ENCODE data around the gene CACNA1C. TPM values are rescaled to one million over a fixed set of nuclear protein-coding genes. Genes with fewer than 3 reads are reported as not detected.
A peak's percentile ranks its signal among the peaks of the same experiment; 100 is the strongest.

Gene CACNA1C
- total RNA-seq, 1 donor from 2014 or later = 1.6 TPM

- Mint-ChIP-seq H3K27me3 (ENCODE audit: low read depth) (no peaks in the 10 kb centered on the region), H3K4me1 (peaks cover 18% of the 10 kb centered on the region), H3K9me3 (no peaks in the 10 kb centered on the region), H3K4me3 (no peak overlapping the region), H3K27ac (ENCODE audit: unreplicated experiment) (no peak overlapping the region), H3K36me3 (ENCODE audit: low read depth) (no peaks in the 10 kb centered on the region)
- no peak for TF ChIP-seq CTCF (conservative IDR thresholded peaks at IDR 0.05)
- no peak for DNase-seq (ENCODE audit: low read depth, low spot score)
Observed at GRCh38 chr12:2247120-2247519, 194.3 kb downstream of the CACNA1C start.

GRCh38 chr12:2247596-2247995, 194.8 kb downstream of the CACNA1C start:
- no peak for TF ChIP-seq CTCF (conservative IDR thresholded peaks at IDR 0.05)
- no peak for DNase-seq (ENCODE audit: low read depth, low spot score)
- H3K4me3 Mint-ChIP-seq = no peak overlapping the region
- H3K9me3 Mint-ChIP-seq = no peaks in the 10 kb centered on the region
- H3K36me3 Mint-ChIP-seq (ENCODE audit: low read depth) = no peaks in the 10 kb centered on the region
- H3K27me3 Mint-ChIP-seq (ENCODE audit: low read depth) = no peaks in the 10 kb centered on the region
- no peak overlapping the region for H3K27ac Mint-ChIP-seq (ENCODE audit: unreplicated experiment)
- H3K4me1 Mint-ChIP-seq = peaks cover 18% of the 10 kb centered on the region

GRCh38 chr12:2248087-2248900, 195.5 kb downstream of the CACNA1C start:
- H3K27me3 Mint-ChIP-seq (ENCODE audit: low read depth) = no peaks in the 10 kb centered on the region

GRCh38 chr12:2248901-2249381, 196.2 kb downstream of the CACNA1C start:
- DNase-seq (ENCODE audit: low read depth, low spot score) = no peak
- Mint-ChIP-seq H3K9me3 (no peaks in the 10 kb centered on the region), H3K27ac (ENCODE audit: unreplicated experiment) (no peak overlapping the region), H3K4me1 (peaks cover 15% of the 10 kb centered on the region), H3K36me3 (ENCODE audit: low read depth) (no peaks in the 10 kb centered on the region), H3K4me3 (no peak overlapping the region), H3K27me3 (ENCODE audit: low read depth) (no peaks in the 10 kb centered on the region)
- no peak for TF ChIP-seq CTCF (conservative IDR thresholded peaks at IDR 0.05)

More at GRCh38 chr12:2248087-2248900, 195.5 kb downstream of the CACNA1C start:
- Mint-ChIP-seq H3K4me3 (no peak overlapping the region), H3K4me1 (peaks cover 18% of the 10 kb centered on the region), H3K36me3 (ENCODE audit: low read depth) (no peaks in the 10 kb centered on the region), H3K9me3 (no peaks in the 10 kb centered on the region), H3K27ac (ENCODE audit: unreplicated experiment) (no peak overlapping the region)
- no peak for DNase-seq (ENCODE audit: low read depth, low spot score)
- no peak for TF ChIP-seq CTCF (conservative IDR thresholded peaks at IDR 0.05)

GRCh38 chr12:2250797-2251196, 198.0 kb downstream of the CACNA1C start:
- H3K4me1 Mint-ChIP-seq = peaks cover 6% of the 10 kb centered on the region
- H3K27ac Mint-ChIP-seq (ENCODE audit: unreplicated experiment) = peak overlapping the region; percentile 29
- TF ChIP-seq CTCF (conservative IDR thresholded peaks at IDR 0.05) = no peak
- H3K9me3 Mint-ChIP-seq = peaks cover 3% of the 10 kb centered on the region
- H3K36me3 Mint-ChIP-seq (ENCODE audit: low read depth) = peaks cover 3% of the 10 kb centered on the region
- no peaks in the 10 kb centered on the region for H3K27me3 Mint-ChIP-seq (ENCODE audit: low read depth)
- H3K4me3 Mint-ChIP-seq = no peak overlapping the region
- DNase-seq (ENCODE audit: low read depth, low spot score) = no peak
